HUDEP-2 (cell line): ENCODE measurements around the gene SPDYE9.
"Not testable (repeated sequence)": the region's sequence is repeated elsewhere in the genome, so short reads cannot be mapped to it uniquely, and the experiment has no call there.

Experiments used
- DNase-seq, 76 experiments: peaks; one replicate each; lab custom pipeline; 2025; ENCODE audit not compliant: unreplicated experiment in 76 of 76; lab: John Stamatoyannopoulos, UW

The SPDYE9 gene, protein sequence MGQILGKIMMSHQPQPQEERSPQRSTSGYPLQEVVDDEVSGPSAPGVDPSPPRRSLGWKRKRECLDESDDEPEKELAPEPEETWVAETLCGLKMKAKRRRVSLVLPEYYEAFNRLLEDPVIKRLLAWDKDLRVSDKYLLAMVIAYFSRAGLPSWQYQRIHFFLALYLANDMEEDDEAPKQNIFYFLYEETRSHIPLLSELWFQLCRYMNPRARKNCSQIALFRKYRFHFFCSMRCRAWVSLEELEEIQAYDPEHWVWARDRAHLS

DNA sequence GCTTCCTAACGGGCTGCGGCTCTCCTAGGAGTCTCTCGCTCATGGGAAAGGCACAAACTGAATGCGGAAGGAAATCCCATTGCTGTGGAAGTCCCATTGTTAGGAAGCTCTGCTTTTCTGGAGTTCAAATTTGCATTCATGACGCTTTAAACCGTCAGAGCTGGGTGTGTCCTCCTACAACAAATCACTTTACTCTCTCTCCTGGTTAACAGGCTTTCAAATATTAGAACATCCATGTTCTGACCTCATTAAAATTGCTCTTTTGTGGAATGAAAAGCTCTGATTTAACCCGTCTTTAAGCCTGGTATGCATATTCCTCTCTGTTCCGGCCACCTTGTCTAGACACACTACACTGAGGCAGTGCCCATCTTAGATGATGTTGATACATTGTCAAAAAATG lies at the start of gene SPDYE9:
Gene SPDYE9 (minus strand): TSS at position 101 of the 400 bp plus-strand sequence. CDS start 1,800 bp downstream, outside the sequence.
- DNase-seq: not testable (repeated sequence)

DNA sequence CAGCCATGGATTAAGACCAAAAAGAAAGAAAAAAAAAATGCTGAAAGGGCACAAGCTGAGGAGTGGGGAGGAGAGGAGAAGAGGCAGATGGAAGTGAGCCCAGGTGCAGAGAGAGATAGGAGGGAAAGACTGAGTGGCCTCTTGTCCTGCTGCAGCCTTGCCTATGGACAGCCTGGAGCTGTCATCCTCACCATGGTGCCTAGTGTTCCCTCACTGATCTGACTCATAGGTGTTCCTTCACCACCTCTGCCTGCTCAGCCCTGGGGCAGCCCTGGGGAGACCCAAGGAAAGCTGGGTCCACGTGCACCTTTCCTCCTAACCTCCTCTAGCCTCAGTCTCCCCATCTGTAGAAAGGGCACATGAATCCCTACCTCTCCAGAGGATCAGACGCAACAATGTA lies 49.0 kb upstream of the SPDYE9 start:
- DNase-seq: not testable (repeated sequence)

DNA sequence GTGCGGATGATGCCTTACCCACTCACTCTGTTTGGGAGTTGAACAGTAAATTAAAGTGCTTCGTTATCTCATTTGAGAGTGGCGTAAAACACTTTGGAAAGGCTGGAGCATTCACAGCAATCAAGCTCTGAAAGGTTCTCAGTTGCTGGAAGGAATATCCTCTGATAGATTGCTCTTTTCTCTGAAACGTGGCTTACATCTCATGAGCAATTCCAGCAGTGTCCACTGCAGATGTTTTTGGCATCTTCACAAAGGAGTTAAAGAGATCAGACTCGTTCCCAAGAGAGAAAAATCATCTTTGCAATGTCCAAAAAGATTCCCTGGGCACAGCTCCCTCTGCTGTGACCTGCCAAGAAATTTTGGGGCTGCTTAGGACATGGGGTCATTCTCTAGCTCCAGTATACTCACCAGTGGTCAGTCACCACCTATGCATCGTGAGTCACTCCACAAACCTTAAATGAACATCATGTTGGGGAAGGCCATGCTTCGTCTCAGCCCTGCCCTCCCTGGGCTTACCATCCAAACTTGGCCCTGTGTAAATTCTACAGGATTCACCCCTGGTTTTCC lies 46.9 kb upstream of the SPDYE9 start:
- DNase-seq: not testable (repeated sequence)

DNA sequence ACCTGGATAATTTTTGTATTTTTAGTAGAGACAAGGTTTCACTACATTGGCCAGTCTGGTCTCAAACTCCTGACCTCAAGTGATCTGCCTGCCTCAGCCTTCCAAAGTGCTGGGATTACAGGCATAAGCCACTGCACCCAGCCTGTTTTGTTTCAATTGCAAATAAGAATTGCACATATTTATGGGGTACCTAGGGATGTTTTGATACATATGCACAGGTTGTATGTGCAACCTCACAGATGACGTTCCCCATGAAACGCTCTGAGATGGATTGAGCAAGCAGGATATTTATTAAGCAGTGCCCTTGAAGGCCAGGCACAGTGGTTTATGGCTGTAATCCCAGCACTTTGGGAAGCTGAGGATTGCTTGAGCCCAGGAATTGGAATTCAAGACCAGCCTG lies 44.8 kb upstream of the SPDYE9 start:
- not testable (repeated sequence) for DNase-seq

DNA sequence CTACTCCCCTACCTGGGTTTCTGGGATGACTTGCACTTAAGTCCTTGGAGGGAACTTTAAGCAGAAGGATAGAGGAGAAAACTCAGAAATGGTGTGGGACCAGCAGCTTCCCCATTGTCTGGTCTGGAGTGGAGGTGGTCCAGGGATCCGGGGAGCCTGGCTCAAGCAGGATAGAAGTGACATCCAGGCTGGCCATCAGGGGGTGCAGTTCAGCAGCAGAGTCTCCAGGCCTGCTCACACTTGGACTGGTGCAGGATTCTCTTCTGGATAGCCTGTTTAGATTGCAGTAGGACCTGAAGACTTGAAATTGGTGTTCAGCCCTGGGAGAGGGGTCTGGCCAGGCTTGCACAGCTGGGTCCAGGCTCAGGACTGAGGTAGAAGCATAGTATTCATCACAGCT lies 38.3 kb upstream of the SPDYE9 start:
- not testable (repeated sequence) for DNase-seq

DNA sequence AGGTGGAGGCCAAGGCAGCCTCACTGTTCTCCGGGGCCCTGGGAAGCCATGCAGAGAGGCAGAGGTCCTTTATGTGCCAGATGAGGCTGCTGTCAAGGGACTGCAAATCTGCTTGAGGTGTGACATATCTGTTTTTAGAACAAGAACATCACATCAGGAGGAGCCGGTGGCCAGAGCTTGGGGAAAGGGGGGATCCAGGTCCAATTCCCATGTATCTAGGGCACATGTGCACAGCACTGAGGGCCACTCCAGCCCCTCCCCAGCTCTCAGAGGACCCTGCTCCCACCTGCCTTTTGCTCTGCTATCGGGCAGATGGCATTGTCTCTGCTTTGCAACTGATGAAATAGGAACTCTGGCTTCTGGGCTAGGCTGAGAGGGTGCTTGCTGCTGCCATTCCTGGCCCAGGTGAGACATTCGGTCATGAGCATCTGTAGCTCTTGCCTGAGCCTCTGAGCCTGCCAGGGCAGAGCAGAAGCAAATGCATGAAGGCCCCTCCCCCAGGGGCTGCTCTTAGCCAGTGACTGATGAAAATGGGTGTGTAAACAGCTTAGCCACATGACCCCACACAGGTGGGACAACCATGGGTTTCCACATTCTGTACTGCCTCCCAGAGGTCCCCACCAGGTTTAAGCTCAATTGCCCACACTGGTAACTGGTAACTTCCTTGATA lies 37.1 kb upstream of the SPDYE9 start:
- not testable (repeated sequence) for DNase-seq

DNA sequence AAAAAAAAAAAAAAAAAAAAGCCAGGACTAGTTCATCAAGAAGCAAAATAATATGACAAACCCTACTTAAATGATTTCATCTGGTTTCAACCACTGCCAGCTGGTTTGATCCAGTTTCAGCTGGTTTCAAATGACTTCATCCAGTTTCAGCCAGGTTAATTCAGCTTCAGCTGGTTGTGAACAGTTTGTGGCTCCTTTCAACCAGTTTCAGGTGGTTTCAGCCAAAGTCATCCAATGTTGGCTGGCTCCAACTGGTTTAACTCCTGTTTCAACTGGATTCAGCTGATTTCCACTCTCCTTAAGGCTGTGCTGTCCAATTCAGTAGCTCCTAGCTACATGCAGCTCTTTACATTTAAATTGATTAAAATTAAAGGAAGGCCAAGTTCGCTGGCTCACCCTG lies 32.3 kb upstream of the SPDYE9 start:
- DNase-seq: not testable (repeated sequence)

DNA sequence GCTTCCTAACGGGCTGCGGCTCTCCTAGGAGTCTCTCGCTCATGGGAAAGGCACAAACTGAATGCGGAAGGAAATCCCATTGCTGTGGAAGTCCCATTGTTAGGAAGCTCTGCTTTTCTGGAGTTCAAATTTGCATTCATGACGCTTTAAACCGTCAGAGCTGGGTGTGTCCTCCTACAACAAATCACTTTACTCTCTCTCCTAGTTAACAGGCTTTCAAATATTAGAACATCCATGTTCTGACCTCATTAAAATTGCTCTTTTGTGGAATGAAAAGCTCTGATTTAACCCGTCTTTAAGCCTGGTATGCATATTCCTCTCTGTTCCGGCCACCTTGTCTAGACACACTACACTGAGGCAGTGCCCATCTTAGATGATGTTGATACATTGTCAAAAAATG lies 28.0 kb downstream of the SPDYE9 start, which contains the start of gene SPDYE11:
Gene SPDYE11 (minus strand): TSS at position 101 of the 400 bp plus-strand sequence. CDS start 1,800 bp downstream, outside the sequence.
- not testable (repeated sequence) for DNase-seq

DNA sequence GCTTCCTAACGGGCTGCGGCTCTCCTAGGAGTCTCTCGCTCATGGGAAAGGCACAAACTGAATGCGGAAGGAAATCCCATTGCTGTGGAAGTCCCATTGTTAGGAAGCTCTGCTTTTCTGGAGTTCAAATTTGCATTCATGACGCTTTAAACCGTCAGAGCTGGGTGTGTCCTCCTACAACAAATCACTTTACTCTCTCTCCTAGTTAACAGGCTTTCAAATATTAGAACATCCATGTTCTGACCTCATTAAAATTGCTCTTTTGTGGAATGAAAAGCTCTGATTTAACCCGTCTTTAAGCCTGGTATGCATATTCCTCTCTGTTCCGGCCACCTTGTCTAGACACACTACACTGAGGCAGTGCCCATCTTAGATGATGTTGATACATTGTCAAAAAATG lies 56.2 kb downstream of the SPDYE9 start, which contains the start of gene SPDYE8:
Gene SPDYE8 (minus strand): TSS at position 101 of the 400 bp plus-strand sequence. CDS start 1,800 bp downstream, outside the sequence.
- DNase-seq: not testable (repeated sequence)
